ENCODE measurements around the gene EEF1AKMT2. TPM values are rescaled to one million over a fixed set of nuclear protein-coding genes. Genes with fewer than 3 reads are reported as not detected.

Gene EEF1AKMT2
- total and polyA plus RNA-seq, 2 of the 13 experiments (the other 11 are each of a cell fraction or from before 2014, with no cell fraction given) = 11.3 to 19.3 TPM

DNA sequence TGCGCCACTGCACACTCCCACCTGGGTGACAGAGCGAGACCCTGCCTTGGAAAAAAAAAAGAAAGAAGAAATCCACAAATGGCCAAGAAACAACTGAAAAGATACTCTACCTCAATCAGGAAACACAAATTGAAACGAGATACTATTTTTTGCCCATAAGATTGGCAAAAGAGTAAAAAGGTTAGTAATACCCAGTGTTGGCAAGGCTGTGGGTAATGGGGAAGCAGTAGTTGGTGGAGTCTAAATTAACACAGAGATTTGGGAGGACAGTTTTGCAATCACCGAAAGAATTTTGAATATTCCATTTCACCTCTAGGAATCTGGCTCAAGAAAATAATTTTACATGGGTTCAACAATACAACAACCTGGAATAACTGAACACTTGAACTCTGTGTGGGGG, 29.8 kb upstream of the EEF1AKMT2 start:
- Histone ChIP-seq H3K27ac (ENCODE audit: extremely low read length, insufficient read depth, low read length) (no peak overlapping the region), H3K9me3 (ENCODE audit: low read length) (no peaks in the 10 kb centered on the region), H3K36me3 (replicated peaks in 1 of 2; ENCODE audit: control insufficient read depth in 1 of 2, insufficient read depth in 2 of 2, low read length in 2 of 2) (peaks cover 3 to 39% of the 10 kb centered on the region in 2 experiments), H3K4me1 (ENCODE audit: insufficient read depth, low read length) (no peaks in the 10 kb centered on the region), H3K9ac (ENCODE audit: insufficient read depth, low read depth, low read length) (no peak overlapping the region), H3K27me3 (ENCODE audit: control insufficient read depth in 1 of 2, insufficient read depth in 2 of 2, low read length in 2 of 2) (no peaks in the 10 kb centered on the region), H3K79me2 (ENCODE audit: insufficient read depth, low read length) (no peaks in the 10 kb centered on the region), H4K20me1 (ENCODE audit: insufficient read depth, low read length) (no peaks in the 10 kb centered on the region), H3K4me3 (replicated peaks in 1 of 3; ENCODE audit: insufficient read depth in 1 of 3, low read depth in 2 of 3, low read length in 3 of 3) (no peak overlapping the region), H3K4me2 (ENCODE audit: low read depth, low read length) (no peak overlapping the region), H2AFZ (ENCODE audit: low read length) (no peak overlapping the region)
- ATAC-seq = no peak
- TF ChIP-seq ZNF205 (CRISPR knock-in tag; IDR thresholded peaks at IDR 0.05) (no peak), ZSCAN9 (CRISPR knock-in tag; IDR thresholded peaks at IDR 0.05; ENCODE audit: borderline replicate concordance) (no peak), ZNF780A (CRISPR knock-in tag; IDR thresholded peaks at IDR 0.05) (no peak), MBD4 (IDR thresholded peaks at IDR 0.05; ENCODE audit: borderline replicate concordance, low read length) (no peak), MIER2 (CRISPR knock-in tag; IDR thresholded peaks at IDR 0.05) (no peak), MTA1 (CRISPR knock-in tag; IDR thresholded peaks at IDR 0.05; ENCODE audit: borderline replicate concordance) (no peak)
- 95% methylated on average over 4 of the region's 4 CpGs for WGBS (ENCODE audit: low lambda C conversion rate)
- intact Hi-C loops (cut with micrococcal nuclease; ENCODE audit: unreplicated experiment) = no loop called here
- no peak for DNase-seq (ENCODE audit: low spot score)
- POLR2A ChIA-PET = no interaction called here
- no TSS peak for BruUV-seq (replicated peaks)
- no peak for FAIRE-seq
- CTCF ChIA-PET (ENCODE audit: low intra/inter-chr PET ratio, low total read pairs) = no interaction called here
- in situ Hi-C loops (cut with HindIII; ENCODE audit: extremely low pct_ligation_motif_present, low pct_unique_long_range_greater_than_20kb) = no loop called here

DNA sequence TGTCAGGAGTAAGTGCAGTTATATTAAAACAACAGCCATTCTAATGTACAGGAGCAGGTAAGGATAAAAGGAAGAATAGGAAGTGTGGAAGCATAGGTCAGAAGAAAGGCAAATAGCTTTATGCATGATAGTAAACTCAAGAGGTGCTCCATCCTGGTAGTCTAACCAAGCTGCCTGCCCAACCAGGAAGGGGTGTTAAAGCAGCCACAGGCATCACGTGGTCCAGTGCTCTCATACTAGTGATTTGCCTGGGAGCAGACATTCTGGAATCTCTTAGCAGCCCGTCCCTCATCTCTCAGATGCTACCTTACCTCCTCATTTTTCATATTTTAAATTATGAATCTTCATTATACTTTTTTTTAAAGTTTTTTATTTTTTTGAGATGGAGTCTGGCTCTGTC, 28.4 kb upstream of the EEF1AKMT2 start:
- Histone ChIP-seq H2AFZ (ENCODE audit: low read length) (no peak overlapping the region), H4K20me1 (ENCODE audit: insufficient read depth, low read length) (no peaks in the 10 kb centered on the region), H3K4me2 (ENCODE audit: low read depth, low read length) (no peak overlapping the region), H3K27me3 (ENCODE audit: control insufficient read depth in 1 of 2, insufficient read depth in 2 of 2, low read length in 2 of 2) (no peaks in the 10 kb centered on the region), H3K9me3 (ENCODE audit: low read length) (no peaks in the 10 kb centered on the region), H3K4me1 (ENCODE audit: insufficient read depth, low read length) (no peaks in the 10 kb centered on the region), H3K9ac (ENCODE audit: insufficient read depth, low read depth, low read length) (no peak overlapping the region), H3K79me2 (ENCODE audit: insufficient read depth, low read length) (no peaks in the 10 kb centered on the region), H3K27ac (ENCODE audit: extremely low read length, insufficient read depth, low read length) (no peak overlapping the region), H3K4me3 (replicated peaks in 1 of 3; ENCODE audit: insufficient read depth in 1 of 3, low read depth in 2 of 3, low read length in 3 of 3) (no peak overlapping the region), H3K36me3 (replicated peaks in 1 of 2; ENCODE audit: control insufficient read depth in 1 of 2, insufficient read depth in 2 of 2, low read length in 2 of 2) (peaks cover 3 to 37% of the 10 kb centered on the region in 2 experiments)
- BruUV-seq (replicated peaks) = no TSS peak
- ChIA-PET CTCF (ENCODE audit: low intra/inter-chr PET ratio, low total read pairs) (no interaction called here), POLR2A (no interaction called here)
- no peak for ATAC-seq
- in situ Hi-C loops (cut with HindIII; ENCODE audit: extremely low pct_ligation_motif_present, low pct_unique_long_range_greater_than_20kb) = no loop called here
- DNase-seq (ENCODE audit: low spot score) = no peak
- TF ChIP-seq DZIP1 (CRISPR knock-in tag; IDR thresholded peaks at IDR 0.05) = no peak
- TF ChIP-seq IKZF4 (CRISPR knock-in tag; IDR thresholded peaks at IDR 0.05; ENCODE audit: borderline replicate concordance, low read depth, not compliant biosample characterization) = no peak
- no peak for TF ChIP-seq ETV5 (CRISPR knock-in tag; IDR thresholded peaks at IDR 0.05; ENCODE audit: borderline replicate concordance)
- no peak for TF ChIP-seq SIN3A (IDR thresholded peaks at IDR 0.05; ENCODE audit: borderline replicate concordance, low read depth, low read length)
- no peak for TF ChIP-seq MLLT10 (CRISPR knock-in tag; IDR thresholded peaks at IDR 0.05)
- no peak for TF ChIP-seq HOXD1 (CRISPR knock-in tag; IDR thresholded peaks at IDR 0.05)
- no peak for TF ChIP-seq SMAD9 (CRISPR knock-in tag; IDR thresholded peaks at IDR 0.05)
- TF ChIP-seq CBX1 (IDR thresholded peaks at IDR 0.05; ENCODE audit: low read depth) = no peak
- WGBS (ENCODE audit: low lambda C conversion rate) = 97% methylated on average over 2 of the region's 2 CpGs
- FAIRE-seq = no peak
- intact Hi-C loops (cut with micrococcal nuclease; ENCODE audit: unreplicated experiment) = no loop called here
